ENCODE measurements around the gene ZBTB8OS. TPM values are rescaled to one million over a fixed set of nuclear protein-coding genes. Genes with fewer than 3 reads are reported as not detected.

Gene ZBTB8OS
- polyA plus RNA-seq, 3 donors, result 40.2 to 85.6 (median 83.3) TPM

DNA sequence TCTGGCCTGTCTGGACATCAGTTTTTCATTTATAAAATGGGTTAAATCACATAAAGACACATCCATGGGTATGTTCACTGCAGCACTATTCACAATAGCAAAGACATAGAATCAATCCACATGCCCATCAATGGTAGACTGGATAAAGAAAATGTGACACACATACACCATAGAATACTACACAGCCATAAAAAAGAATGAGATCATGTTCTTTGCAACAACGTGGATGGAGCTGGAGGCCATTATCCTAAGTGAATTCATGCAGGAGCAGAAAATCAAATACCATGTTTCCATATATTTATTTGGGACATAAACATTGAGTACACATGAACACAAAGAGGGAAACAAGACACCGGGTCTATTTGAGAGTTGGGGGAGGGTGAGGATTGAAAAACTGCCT, 28.1 kb downstream of the ZBTB8OS start:
- no peaks in the 10 kb centered on the region for H3K4me1 ChIP-seq (ENCODE audit: control insufficient read depth in 1 of 2, insufficient read depth in 2 of 2, low read length in 2 of 2)
- Mint-ChIP-seq H3K27me3 (ENCODE audit: low read depth in 3 of 3) (peaks cover 0 to 2% (median 0%) of the 10 kb centered on the region in 3 donors), H3K36me3 (peaks cover 46 to 64% of the 10 kb centered on the region in 2 donors), H3K9me3 (peaks cover 0 to 7% (median 0%) of the 10 kb centered on the region in 7 donors), H3K4me3 (no peak overlapping the region), H3K4me1 (peaks cover 11% of the 10 kb centered on the region), H3K27ac (no peak overlapping the region)
- H3K4me2 ChIP-seq (replicated peaks; ENCODE audit: extremely low read depth, low read length, poor library complexity, severe bottlenecking), result no peak overlapping the region
- no peak overlapping the region for H2AFZ ChIP-seq (ENCODE audit: insufficient read depth, low read depth, low read length, poor library complexity, severe bottlenecking)
- peaks cover 6% of the 10 kb centered on the region for H4K20me1 ChIP-seq (ENCODE audit: insufficient read depth, low read length)
- TF ChIP-seq, protein P1, sequence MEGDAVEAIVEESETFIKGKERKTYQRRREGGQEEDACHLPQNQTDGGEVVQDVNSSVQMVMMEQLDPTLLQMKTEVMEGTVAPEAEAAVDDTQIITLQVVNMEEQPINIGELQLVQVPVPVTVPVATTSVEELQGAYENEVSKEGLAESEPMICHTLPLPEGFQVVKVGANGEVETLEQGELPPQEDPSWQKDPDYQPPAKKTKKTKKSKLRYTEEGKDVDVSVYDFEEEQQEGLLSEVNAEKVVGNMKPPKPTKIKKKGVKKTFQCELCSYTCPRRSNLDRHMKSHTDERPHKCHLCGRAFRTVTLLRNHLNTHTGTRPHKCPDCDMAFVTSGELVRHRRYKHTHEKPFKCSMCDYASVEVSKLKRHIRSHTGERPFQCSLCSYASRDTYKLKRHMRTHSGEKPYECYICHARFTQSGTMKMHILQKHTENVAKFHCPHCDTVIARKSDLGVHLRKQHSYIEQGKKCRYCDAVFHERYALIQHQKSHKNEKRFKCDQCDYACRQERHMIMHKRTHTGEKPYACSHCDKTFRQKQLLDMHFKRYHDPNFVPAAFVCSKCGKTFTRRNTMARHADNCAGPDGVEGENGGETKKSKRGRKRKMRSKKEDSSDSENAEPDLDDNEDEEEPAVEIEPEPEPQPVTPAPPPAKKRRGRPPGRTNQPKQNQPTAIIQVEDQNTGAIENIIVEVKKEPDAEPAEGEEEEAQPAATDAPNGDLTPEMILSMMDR (IDR thresholded peaks at IDR 0.05), result no peak
- intact Hi-C loops (cut with micrococcal nuclease), result no loop called here
- H3K79me2 ChIP-seq (ENCODE audit: insufficient read depth, low read length), result no peaks in the 10 kb centered on the region
- peaks cover 14 to 68% of the 10 kb centered on the region in 2 donors for H3K36me3 ChIP-seq (replicated peaks in 1 of 2; ENCODE audit: control insufficient read depth in 1 of 2, insufficient read depth in 2 of 2, low read length in 2 of 2)
- DNase-seq, result no peak
- H3K4me3 ChIP-seq (replicated peaks in 1 of 3; ENCODE audit: low read depth in 2 of 3, low read length in 3 of 3), result no peak overlapping the region
- H3K9ac ChIP-seq (ENCODE audit: insufficient read depth, low read length, poor library complexity, severe bottlenecking), result no peak overlapping the region
- H3K9me3 ChIP-seq (replicated peaks in 1 of 2; ENCODE audit: control insufficient read depth in 1 of 2, insufficient read depth in 1 of 2, low read length in 2 of 2), result no peaks in the 10 kb centered on the region
- no CpG with 5 or more reads among the region's 2 CpGs for WGBS (ENCODE audit: insufficient coverage)
- H3K27ac ChIP-seq (ENCODE audit: low read depth in 1 of 2, low read length in 2 of 2), result no peak overlapping the region
- H3K27me3 ChIP-seq (ENCODE audit: control insufficient read depth in 2 of 2, insufficient read depth in 2 of 2, low read length in 2 of 2), result no peaks in the 10 kb centered on the region

DNA sequence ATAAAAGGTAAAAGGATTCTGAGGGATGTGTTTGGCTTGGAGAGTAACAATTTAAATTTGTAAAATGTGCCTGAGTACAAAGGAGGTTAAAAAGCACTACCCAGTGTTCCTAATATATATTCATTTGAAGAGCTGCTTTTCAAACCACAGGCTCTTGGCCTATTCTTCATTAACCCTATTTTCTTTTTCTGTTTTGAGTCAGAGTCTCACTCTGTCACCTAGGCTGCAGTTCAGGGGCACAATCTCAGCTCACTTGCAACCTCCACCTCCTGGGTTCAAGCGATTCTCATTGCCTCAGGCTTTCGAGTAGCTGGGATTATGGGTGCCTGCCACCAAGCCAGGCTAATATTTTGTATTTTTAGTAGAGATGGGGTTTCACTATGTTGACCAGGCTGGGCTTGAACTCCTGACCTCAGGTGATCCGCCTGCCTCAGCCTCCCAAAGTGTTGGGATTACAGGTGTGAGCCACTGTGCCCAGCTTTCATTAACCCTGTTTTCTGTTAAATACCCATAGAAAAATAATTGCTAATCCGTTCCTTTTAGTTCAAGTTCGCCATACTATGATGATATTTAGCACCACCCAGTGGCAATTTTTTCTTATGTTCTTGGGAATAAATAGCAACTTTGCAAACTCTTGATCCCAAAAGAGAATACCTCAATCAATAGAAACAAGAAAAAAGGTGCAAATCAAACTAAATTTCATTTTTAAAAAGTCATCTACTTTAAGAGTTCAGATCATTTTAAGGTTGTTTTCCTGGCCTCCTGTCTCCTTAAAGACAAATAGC, 30.5 kb downstream of the ZBTB8OS start:
- Histone ChIP-seq H3K79me2 (ENCODE audit: insufficient read depth, low read length) (no peaks in the 10 kb centered on the region), H4K20me1 (ENCODE audit: insufficient read depth, low read length) (peaks cover 6% of the 10 kb centered on the region), H3K27ac (ENCODE audit: low read depth in 1 of 2, low read length in 2 of 2) (no peak overlapping the region), H2AFZ (ENCODE audit: insufficient read depth, low read depth, low read length, poor library complexity, severe bottlenecking) (no peak overlapping the region), H3K4me3 (replicated peaks in 1 of 3; ENCODE audit: low read depth in 2 of 3, low read length in 3 of 3) (no peak overlapping the region), H3K9ac (ENCODE audit: insufficient read depth, low read length, poor library complexity, severe bottlenecking) (no peak overlapping the region), H3K36me3 (replicated peaks in 1 of 2; ENCODE audit: control insufficient read depth in 1 of 2, insufficient read depth in 2 of 2, low read length in 2 of 2) (peaks cover 8 to 54% of the 10 kb centered on the region in 2 donors), H3K9me3 (replicated peaks in 1 of 2; ENCODE audit: control insufficient read depth in 1 of 2, insufficient read depth in 1 of 2, low read length in 2 of 2) (no peaks in the 10 kb centered on the region), H3K27me3 (ENCODE audit: control insufficient read depth in 2 of 2, insufficient read depth in 2 of 2, low read length in 2 of 2) (no peaks in the 10 kb centered on the region), H3K4me2 (replicated peaks; ENCODE audit: extremely low read depth, low read length, poor library complexity, severe bottlenecking) (no peak overlapping the region), H3K4me1 (ENCODE audit: control insufficient read depth in 1 of 2, insufficient read depth in 2 of 2, low read length in 2 of 2) (no peaks in the 10 kb centered on the region)
- intact Hi-C loops (cut with micrococcal nuclease), result no loop called here
- WGBS (ENCODE audit: insufficient coverage), result no CpG with 5 or more reads among the region's 5 CpGs
- H3K4me3 Mint-ChIP-seq, result no peak overlapping the region
- peaks cover 0 to 7% (median 0%) of the 10 kb centered on the region in 7 donors for H3K9me3 Mint-ChIP-seq
- no peak overlapping the region for H3K27ac Mint-ChIP-seq
- H3K27me3 Mint-ChIP-seq (ENCODE audit: low read depth in 3 of 3), result peaks cover 0 to 2% (median 0%) of the 10 kb centered on the region in 3 donors
- no peak for DNase-seq
- TF ChIP-seq, protein P1 (IDR thresholded peaks at IDR 0.05), result no peak
- H3K36me3 Mint-ChIP-seq, result peaks cover 40 to 53% of the 10 kb centered on the region in 2 donors
- peaks cover 11% of the 10 kb centered on the region for H3K4me1 Mint-ChIP-seq

Measured in CD14-positive monocyte (primary cell).